Ishikawa (cell line): ENCODE measurements around the gene APOL5.

ENCODE experiments used
- CREB1 ChIP-seq: IDR thresholded peaks from 2 replicates; pipeline ENCODE4 v1.6.1; 2012; ENCODE audit warnings: low read depth
- EGR1 ChIP-seq: IDR thresholded peaks from 2 replicates; pipeline ENCODE4 v1.6.1; 2012
- YY1 ChIP-seq: IDR thresholded peaks from 2 replicates; pipeline ENCODE4 v1.6.1; 2012; ENCODE audit warnings: low read depth
- TF ChIP-seq, protein P1 (sequence below): IDR thresholded peaks from 2 replicates; pipeline ENCODE4 v1.6.1; 2012; ENCODE audit warnings: low read depth, mild to moderate bottlenecking

GRCh38 chr22:35681454-35682052 is 36.1 kb upstream of the APOL5 start:
- no peak for TF ChIP-seq YY1
- TF ChIP-seq, protein P1, sequence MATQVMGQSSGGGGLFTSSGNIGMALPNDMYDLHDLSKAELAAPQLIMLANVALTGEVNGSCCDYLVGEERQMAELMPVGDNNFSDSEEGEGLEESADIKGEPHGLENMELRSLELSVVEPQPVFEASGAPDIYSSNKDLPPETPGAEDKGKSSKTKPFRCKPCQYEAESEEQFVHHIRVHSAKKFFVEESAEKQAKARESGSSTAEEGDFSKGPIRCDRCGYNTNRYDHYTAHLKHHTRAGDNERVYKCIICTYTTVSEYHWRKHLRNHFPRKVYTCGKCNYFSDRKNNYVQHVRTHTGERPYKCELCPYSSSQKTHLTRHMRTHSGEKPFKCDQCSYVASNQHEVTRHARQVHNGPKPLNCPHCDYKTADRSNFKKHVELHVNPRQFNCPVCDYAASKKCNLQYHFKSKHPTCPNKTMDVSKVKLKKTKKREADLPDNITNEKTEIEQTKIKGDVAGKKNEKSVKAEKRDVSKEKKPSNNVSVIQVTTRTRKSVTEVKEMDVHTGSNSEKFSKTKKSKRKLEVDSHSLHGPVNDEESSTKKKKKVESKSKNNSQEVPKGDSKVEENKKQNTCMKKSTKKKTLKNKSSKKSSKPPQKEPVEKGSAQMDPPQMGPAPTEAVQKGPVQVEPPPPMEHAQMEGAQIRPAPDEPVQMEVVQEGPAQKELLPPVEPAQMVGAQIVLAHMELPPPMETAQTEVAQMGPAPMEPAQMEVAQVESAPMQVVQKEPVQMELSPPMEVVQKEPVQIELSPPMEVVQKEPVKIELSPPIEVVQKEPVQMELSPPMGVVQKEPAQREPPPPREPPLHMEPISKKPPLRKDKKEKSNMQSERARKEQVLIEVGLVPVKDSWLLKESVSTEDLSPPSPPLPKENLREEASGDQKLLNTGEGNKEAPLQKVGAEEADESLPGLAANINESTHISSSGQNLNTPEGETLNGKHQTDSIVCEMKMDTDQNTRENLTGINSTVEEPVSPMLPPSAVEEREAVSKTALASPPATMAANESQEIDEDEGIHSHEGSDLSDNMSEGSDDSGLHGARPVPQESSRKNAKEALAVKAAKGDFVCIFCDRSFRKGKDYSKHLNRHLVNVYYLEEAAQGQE = no peak
- no peak for TF ChIP-seq EGR1
- TF ChIP-seq CREB1 = no peak
